ENCODE measurements around the gene CCDC73.
A peak's percentile ranks its signal among the peaks of the same experiment; 100 is the strongest.
"Not testable (repeated sequence)": the region's sequence is repeated elsewhere in the genome, so short reads cannot be mapped to it uniquely, and the experiment has no call there.

The CCDC73 gene

DNA sequence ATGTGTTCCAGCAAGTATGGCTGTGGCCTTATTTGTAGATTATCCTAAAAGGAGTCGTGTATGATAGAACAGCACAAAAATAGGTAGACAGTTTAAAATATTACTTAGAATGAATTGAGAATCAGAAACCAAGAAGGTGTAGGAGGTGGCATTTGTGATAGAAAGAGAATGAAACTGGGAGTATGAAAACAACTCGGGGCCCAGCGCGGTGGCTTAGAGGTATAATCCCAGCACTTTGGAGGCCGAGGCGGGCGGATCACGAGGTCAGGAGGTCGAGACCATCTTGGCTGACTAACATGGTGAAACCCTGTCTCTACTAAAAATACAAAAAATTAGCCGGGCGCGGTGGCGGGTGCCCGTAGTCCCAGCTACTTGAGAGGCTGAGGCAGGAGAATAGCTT lies 198.3 kb downstream of the CCDC73 start:
- peaks cover 41% of the 10 kb centered on the region in 2 donors for H3K36me3 ChIP-seq (ENCODE audit: control insufficient read depth in 2 of 2, insufficient read depth in 2 of 2, low read length in 2 of 2)

GRCh38 chr11:32594272-32594671 lies 200.2 kb downstream of the CCDC73 start:
- Histone ChIP-seq H3K4me3 (ENCODE audit: low read length in 2 of 2) (no peak overlapping the region), H3K4me1 (ENCODE audit: control insufficient read depth, insufficient read depth, low read length) (no peaks in the 10 kb centered on the region), H3K27ac (ENCODE audit: low read length) (no peak overlapping the region), H3K9me3 (ENCODE audit: control insufficient read depth in 2 of 2, low read length in 2 of 2) (no peaks in the 10 kb centered on the region), H3K27me3 (ENCODE audit: control insufficient read depth in 1 of 2, insufficient read depth in 2 of 2, low read length in 2 of 2) (no peaks in the 10 kb centered on the region), H3K36me3 (ENCODE audit: control insufficient read depth in 2 of 2, insufficient read depth in 2 of 2, low read length in 2 of 2) (peaks cover 47 to 50% of the 10 kb centered on the region in 2 donors), H3K9ac (ENCODE audit: low read length in 2 of 2) (no peak overlapping the region)

More for the DNA sequence above, 198.3 kb downstream of the CCDC73 start:
- not testable (repeated sequence) for H3K27me3 ChIP-seq (ENCODE audit: control insufficient read depth in 1 of 2, insufficient read depth in 2 of 2, low read length in 2 of 2); H3K9ac ChIP-seq (ENCODE audit: low read length in 2 of 2); H3K9me3 ChIP-seq (ENCODE audit: control insufficient read depth in 2 of 2, low read length in 2 of 2); H3K27ac ChIP-seq (ENCODE audit: low read length); H3K4me1 ChIP-seq (ENCODE audit: control insufficient read depth, insufficient read depth, low read length); H3K4me3 ChIP-seq (ENCODE audit: low read length in 2 of 2)

- H3K9me3 ChIP-seq (ENCODE audit: control insufficient read depth in 2 of 2, low read length in 2 of 2): no peaks in the 10 kb centered on the region
- H3K4me1 ChIP-seq (ENCODE audit: control insufficient read depth, insufficient read depth, low read length): peaks cover 2% of the 10 kb centered on the region
- no peak overlapping the region for H3K9ac ChIP-seq (ENCODE audit: low read length in 2 of 2)
- H3K27me3 ChIP-seq (ENCODE audit: control insufficient read depth in 1 of 2, insufficient read depth in 2 of 2, low read length in 2 of 2): no peaks in the 10 kb centered on the region
- H3K4me3 ChIP-seq (ENCODE audit: low read length in 2 of 2): no peak overlapping the region
- H3K27ac ChIP-seq (ENCODE audit: low read length): no peak overlapping the region
- H3K36me3 ChIP-seq (ENCODE audit: control insufficient read depth in 2 of 2, insufficient read depth in 2 of 2, low read length in 2 of 2): peaks cover 18 to 20% of the 10 kb centered on the region in 2 donors
These were observed 207.8 kb downstream of the CCDC73 start for GRCh38 chr11:32586576-32587190.

DNA sequence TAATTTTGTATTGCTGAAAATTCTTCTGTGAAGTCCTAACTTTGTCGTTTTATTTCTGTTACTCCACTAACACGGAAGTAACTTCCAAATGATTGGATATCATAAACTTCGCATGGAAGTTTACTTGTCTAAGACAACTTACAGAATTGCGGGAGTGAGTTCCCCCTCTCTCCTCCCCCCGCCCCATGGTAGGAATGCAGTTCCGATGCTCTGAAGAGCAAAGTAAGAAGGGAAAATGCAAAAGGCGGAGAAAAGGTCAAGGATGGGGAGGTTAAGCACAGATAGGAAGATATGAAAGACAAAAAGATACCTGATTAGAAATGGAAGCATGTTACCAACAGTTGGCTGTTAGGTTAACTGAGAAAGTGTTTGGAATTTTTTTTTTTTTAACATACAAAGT lies 209.5 kb downstream of the CCDC73 start:
- peaks cover 9 to 10% of the 10 kb centered on the region in 2 donors for H3K36me3 ChIP-seq (ENCODE audit: control insufficient read depth in 2 of 2, insufficient read depth in 2 of 2, low read length in 2 of 2)
- H3K9ac ChIP-seq (ENCODE audit: low read length in 2 of 2): peak overlapping the region; percentile 84 to 90
- no peak overlapping the region for H3K27ac ChIP-seq (ENCODE audit: low read length)
- no peaks in the 10 kb centered on the region for H3K9me3 ChIP-seq (ENCODE audit: control insufficient read depth in 2 of 2, low read length in 2 of 2)
- H3K27me3 ChIP-seq (ENCODE audit: control insufficient read depth in 1 of 2, insufficient read depth in 2 of 2, low read length in 2 of 2): no peaks in the 10 kb centered on the region
- peak overlapping the region; percentile 93 to 98 for H3K4me3 ChIP-seq (ENCODE audit: low read length in 2 of 2)
- H3K4me1 ChIP-seq (ENCODE audit: control insufficient read depth, insufficient read depth, low read length): peaks cover 2% of the 10 kb centered on the region

GRCh38 chr11:32583459-32584271 lies 210.8 kb downstream of the CCDC73 start, which contains the start of gene EIF3M:
EIF3M (plus strand) TSS chr11:32583831; CDS start chr11:32583888, 57 bp downstream.
- Histone ChIP-seq H3K27me3 (ENCODE audit: control insufficient read depth in 1 of 2, insufficient read depth in 2 of 2, low read length in 2 of 2) (no peaks in the 10 kb centered on the region), H3K4me1 (ENCODE audit: control insufficient read depth, insufficient read depth, low read length) (peaks cover 2% of the 10 kb centered on the region), H3K9ac (ENCODE audit: low read length in 2 of 2) (peak within 1 kb of the TSS; percentile 84 to 90), H3K36me3 (ENCODE audit: control insufficient read depth in 2 of 2, insufficient read depth in 2 of 2, low read length in 2 of 2) (peaks cover under 1 to 3% of the 10 kb centered on the region in 2 donors), H3K4me3 (ENCODE audit: low read length in 2 of 2) (peak within 1 kb of the TSS; percentile 93 to 98), H3K27ac (ENCODE audit: low read length) (peak within 1 kb of the TSS; percentile 81), H3K9me3 (ENCODE audit: control insufficient read depth in 2 of 2, low read length in 2 of 2) (no peaks in the 10 kb centered on the region)

DNA sequence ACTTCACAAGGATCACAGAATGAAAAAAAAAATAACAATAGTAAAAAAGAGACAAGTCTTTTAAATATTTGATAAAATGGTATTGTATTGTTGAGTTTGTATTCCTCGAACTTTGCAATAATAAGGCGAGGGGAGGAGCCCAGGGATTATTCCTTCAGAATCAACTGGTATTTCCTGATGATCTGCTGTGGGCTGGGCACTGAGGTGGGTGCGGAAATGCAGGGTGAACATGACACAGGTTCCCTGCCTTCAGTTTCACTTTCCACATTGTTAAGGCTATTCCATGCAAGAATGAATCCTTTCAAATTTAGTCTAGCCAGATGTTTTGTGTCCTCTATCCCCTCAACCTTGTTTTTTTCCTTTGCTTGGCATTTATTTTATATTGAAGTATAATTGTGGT lies 212.9 kb downstream of the CCDC73 start:
- Histone ChIP-seq H3K27ac (ENCODE audit: low read length) (no peak overlapping the region), H3K36me3 (ENCODE audit: control insufficient read depth in 2 of 2, insufficient read depth in 2 of 2, low read length in 2 of 2) (no peaks in the 10 kb centered on the region), H3K9ac (ENCODE audit: low read length in 2 of 2) (no peak overlapping the region), H3K4me1 (ENCODE audit: control insufficient read depth, insufficient read depth, low read length) (peaks cover 2% of the 10 kb centered on the region), H3K4me3 (ENCODE audit: low read length in 2 of 2) (no peak overlapping the region), H3K9me3 (ENCODE audit: control insufficient read depth in 2 of 2, low read length in 2 of 2) (no peaks in the 10 kb centered on the region), H3K27me3 (ENCODE audit: control insufficient read depth in 1 of 2, insufficient read depth in 2 of 2, low read length in 2 of 2) (no peaks in the 10 kb centered on the region)

- H3K4me3 ChIP-seq (ENCODE audit: low read length in 2 of 2): no peak overlapping the region
- peaks cover 2% of the 10 kb centered on the region for H3K4me1 ChIP-seq (ENCODE audit: control insufficient read depth, insufficient read depth, low read length)
- no peak overlapping the region for H3K9ac ChIP-seq (ENCODE audit: low read length in 2 of 2)
- H3K27ac ChIP-seq (ENCODE audit: low read length): no peak overlapping the region
- H3K36me3 ChIP-seq (ENCODE audit: control insufficient read depth in 2 of 2, insufficient read depth in 2 of 2, low read length in 2 of 2): no peaks in the 10 kb centered on the region
- no peaks in the 10 kb centered on the region for H3K9me3 ChIP-seq (ENCODE audit: control insufficient read depth in 2 of 2, low read length in 2 of 2)
- H3K27me3 ChIP-seq (ENCODE audit: control insufficient read depth in 1 of 2, insufficient read depth in 2 of 2, low read length in 2 of 2): no peaks in the 10 kb centered on the region
These were observed 213.5 kb downstream of the CCDC73 start for GRCh38 chr11:32580967-32581366.

DNA sequence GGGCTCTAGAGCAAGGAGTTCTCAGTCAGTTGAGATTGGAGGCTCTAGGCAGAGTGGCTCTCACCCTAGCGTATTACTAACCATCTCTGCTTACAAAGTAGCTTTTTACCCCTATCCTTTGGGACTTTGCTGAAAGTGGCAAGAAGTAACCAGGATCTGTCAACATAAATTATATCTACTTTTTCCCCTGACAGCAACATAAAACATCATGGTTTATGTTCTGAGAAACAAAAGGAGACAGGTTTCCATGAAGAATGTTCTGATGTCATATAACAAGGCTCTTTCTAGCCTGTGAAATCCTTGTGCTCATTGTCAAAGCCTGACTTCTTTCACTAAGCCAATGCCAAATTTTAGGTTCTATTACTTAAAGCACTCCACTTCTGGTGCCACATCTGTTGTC lies 218.0 kb downstream of the CCDC73 start:
- no peak overlapping the region for H3K9ac ChIP-seq (ENCODE audit: low read length in 2 of 2)
- no peak overlapping the region for H3K27ac ChIP-seq (ENCODE audit: low read length)
- no peaks in the 10 kb centered on the region for H3K36me3 ChIP-seq (ENCODE audit: control insufficient read depth in 2 of 2, insufficient read depth in 2 of 2, low read length in 2 of 2)
- peaks cover 0 to 4% of the 10 kb centered on the region in 2 donors for H3K9me3 ChIP-seq (ENCODE audit: control insufficient read depth in 2 of 2, low read length in 2 of 2)
- H3K4me3 ChIP-seq (ENCODE audit: low read length in 2 of 2): no peak overlapping the region
- peaks cover 0 to 2% of the 10 kb centered on the region in 2 donors for H3K27me3 ChIP-seq (ENCODE audit: control insufficient read depth in 1 of 2, insufficient read depth in 2 of 2, low read length in 2 of 2)
- H3K4me1 ChIP-seq (ENCODE audit: control insufficient read depth, insufficient read depth, low read length): no peaks in the 10 kb centered on the region

DNA sequence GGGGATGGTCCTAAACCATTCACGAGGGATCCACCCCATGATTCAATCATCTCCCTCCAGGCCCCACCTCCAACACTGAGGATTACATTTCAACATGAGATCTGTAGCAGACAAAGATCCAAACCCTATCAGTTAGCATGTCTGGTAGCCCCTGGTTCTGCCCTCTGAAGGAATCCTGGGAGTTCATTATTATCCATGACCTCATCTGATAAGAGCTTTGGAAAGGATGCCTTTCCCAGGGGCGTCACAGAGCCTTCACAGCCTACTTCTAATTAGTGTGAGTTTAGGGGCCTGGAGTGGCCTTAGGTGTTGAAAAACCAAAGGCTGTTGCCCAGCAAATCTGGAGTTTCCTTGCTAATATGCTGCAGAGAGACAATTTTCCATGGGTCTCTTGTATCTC lies 219.4 kb downstream of the CCDC73 start:
- Histone ChIP-seq H3K9me3 (ENCODE audit: control insufficient read depth in 2 of 2, low read length in 2 of 2) (peaks cover 0 to 4% of the 10 kb centered on the region in 2 donors), H3K27me3 (ENCODE audit: control insufficient read depth in 1 of 2, insufficient read depth in 2 of 2, low read length in 2 of 2) (peaks cover 0 to 2% of the 10 kb centered on the region in 2 donors), H3K36me3 (ENCODE audit: control insufficient read depth in 2 of 2, insufficient read depth in 2 of 2, low read length in 2 of 2) (no peaks in the 10 kb centered on the region), H3K4me1 (ENCODE audit: control insufficient read depth, insufficient read depth, low read length) (no peaks in the 10 kb centered on the region), H3K4me3 (ENCODE audit: low read length in 2 of 2) (no peak overlapping the region), H3K27ac (ENCODE audit: low read length) (no peak overlapping the region), H3K9ac (ENCODE audit: low read length in 2 of 2) (no peak overlapping the region)

GRCh38 chr11:32574421-32574820 lies 220.0 kb downstream of the CCDC73 start:
- Histone ChIP-seq H3K4me3 (ENCODE audit: low read length in 2 of 2) (no peak overlapping the region), H3K27ac (ENCODE audit: low read length) (no peak overlapping the region), H3K9me3 (ENCODE audit: control insufficient read depth in 2 of 2, low read length in 2 of 2) (peaks cover 0 to 4% of the 10 kb centered on the region in 2 donors), H3K4me1 (ENCODE audit: control insufficient read depth, insufficient read depth, low read length) (no peaks in the 10 kb centered on the region), H3K36me3 (ENCODE audit: control insufficient read depth in 2 of 2, insufficient read depth in 2 of 2, low read length in 2 of 2) (no peaks in the 10 kb centered on the region), H3K27me3 (ENCODE audit: control insufficient read depth in 1 of 2, insufficient read depth in 2 of 2, low read length in 2 of 2) (peaks cover 0 to 2% of the 10 kb centered on the region in 2 donors), H3K9ac (ENCODE audit: low read length in 2 of 2) (no peak overlapping the region)

DNA sequence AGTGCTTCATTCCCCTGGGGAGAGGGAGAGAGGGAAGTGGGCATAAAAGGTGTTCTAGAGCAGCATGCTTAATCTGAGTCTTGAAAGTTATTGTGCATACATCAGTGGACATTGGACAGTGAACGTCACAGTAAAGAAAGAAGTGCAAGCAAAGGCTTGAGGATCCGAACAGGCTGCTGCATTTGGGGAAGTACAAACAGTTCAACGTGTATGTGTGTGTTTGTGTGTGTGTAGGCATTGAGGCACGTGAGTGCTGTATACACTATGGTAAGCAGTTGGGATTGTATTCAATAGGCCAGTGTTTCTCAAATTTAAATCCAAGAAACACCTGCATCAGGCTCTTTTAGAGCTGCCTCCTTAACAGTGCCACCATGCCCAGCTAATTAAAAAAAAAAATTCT lies 221.2 kb downstream of the CCDC73 start:
- Histone ChIP-seq H3K4me1 (ENCODE audit: control insufficient read depth, insufficient read depth, low read length) (no peaks in the 10 kb centered on the region), H3K4me3 (ENCODE audit: low read length in 2 of 2) (no peak overlapping the region), H3K27ac (ENCODE audit: low read length) (no peak overlapping the region), H3K9ac (ENCODE audit: low read length in 2 of 2) (no peak overlapping the region), H3K36me3 (ENCODE audit: control insufficient read depth in 2 of 2, insufficient read depth in 2 of 2, low read length in 2 of 2) (no peaks in the 10 kb centered on the region), H3K9me3 (ENCODE audit: control insufficient read depth in 2 of 2, low read length in 2 of 2) (peaks cover 0 to 4% of the 10 kb centered on the region in 2 donors), H3K27me3 (ENCODE audit: control insufficient read depth in 1 of 2, insufficient read depth in 2 of 2, low read length in 2 of 2) (peaks cover 0 to 2% of the 10 kb centered on the region in 2 donors)

Measured in stomach smooth muscle (tissue), 2 donors.